DND-41 (cell line): ENCODE measurements around the gene B3GNT7.

Experiments
- CTCF ChIP-seq: IDR thresholded peaks from 2 replicates; pipeline ENCODE4 v1.5.1; 2012; ENCODE audit warnings: borderline replicate concordance, low read length, moderate library complexity, mild to moderate bottlenecking; ENCODE audit not compliant: poor library complexity, severe bottlenecking; ENCODE audit errors: extremely low read depth
- EZH2 ChIP-seq: IDR thresholded peaks from 3 replicates; pipeline ENCODE4 v1.6.1; 2012; ENCODE audit warnings: borderline replicate concordance, low read depth, mild to moderate bottlenecking, moderate library complexity, low read length, inconsistent platforms; ENCODE audit not compliant: severe bottlenecking

- no peak for TF ChIP-seq EZH2
- TF ChIP-seq CTCF = no peak
Measured at GRCh38 chr2:231413456-231413855, 17.9 kb downstream of the B3GNT7 start.
